T-helper 9 cell (primary cell): ENCODE results near the gene RTN4R.

Experiments used
- DNase-seq: peaks from one replicate; pipeline ENCODE4 v3.0.0-alpha.2; 2020

The RTN4R gene

DNA sequence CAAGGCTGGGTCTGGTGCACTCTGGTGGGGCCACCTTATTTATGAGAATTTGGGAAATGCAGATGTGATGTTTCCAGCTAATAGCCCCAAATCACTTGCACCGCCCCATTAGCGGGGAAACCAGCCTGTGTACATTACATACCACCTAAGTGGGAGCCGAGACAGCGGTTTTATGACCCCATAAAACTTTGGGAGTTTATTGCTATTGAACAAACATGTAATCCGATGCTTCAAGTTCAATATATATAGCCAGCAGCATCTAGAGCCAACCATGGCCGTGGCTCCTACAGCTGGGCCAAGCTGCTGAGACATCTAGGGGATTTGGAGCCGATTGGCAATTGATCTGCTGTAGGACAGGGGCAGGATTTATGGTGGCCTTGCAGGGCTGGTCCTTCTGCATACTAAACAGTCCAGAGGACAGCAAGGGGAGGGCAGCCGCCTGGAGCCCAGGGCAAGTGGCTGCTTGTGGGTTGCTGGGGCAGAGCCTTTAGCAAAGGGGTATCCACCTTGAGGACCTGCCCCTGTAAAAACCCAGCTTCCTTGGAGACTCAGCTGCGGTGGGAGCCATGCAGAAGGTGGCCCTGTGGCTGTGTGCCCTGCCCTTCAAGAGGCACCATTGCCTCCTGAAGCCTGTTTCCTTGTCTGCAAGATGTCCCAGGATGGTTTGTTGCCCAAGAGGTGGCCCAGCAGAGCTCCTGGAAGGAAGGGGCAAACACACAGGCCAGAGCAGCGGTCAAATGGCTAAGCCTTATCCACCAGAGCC, 69.4 kb downstream of the RTN4R start:
- DNase-seq: no peak

DNA sequence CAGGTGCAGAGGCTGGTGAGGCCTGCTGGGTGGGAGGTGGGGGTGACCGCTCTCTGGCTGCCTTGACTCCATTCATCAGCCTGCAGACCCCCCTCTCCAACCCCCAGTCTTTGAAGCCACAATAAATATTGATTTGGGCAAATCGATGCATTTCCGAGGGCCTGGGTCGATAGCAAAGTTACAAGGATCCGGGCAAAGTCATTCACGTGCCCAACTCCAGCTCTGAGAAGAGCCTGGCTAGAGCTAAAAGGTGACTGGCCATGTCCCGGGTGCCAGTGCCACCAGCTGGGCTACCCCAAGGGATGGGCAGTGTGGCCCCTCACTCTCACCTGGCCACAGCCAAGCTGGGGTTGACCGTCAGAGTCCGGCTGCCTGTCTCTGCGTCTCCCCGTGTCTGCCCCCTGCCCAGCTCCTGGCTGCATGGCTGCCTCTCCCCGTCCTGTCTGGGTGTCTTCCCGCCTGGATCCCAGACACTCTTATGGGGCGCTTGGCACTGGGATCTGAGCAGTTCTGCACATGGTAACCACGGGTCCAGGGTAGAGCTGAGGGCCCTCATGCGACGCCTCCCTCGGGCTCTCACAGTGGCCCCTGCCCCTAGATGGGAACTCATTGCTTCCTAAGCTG, 70.6 kb downstream of the RTN4R start:
- no peak for DNase-seq

DNA sequence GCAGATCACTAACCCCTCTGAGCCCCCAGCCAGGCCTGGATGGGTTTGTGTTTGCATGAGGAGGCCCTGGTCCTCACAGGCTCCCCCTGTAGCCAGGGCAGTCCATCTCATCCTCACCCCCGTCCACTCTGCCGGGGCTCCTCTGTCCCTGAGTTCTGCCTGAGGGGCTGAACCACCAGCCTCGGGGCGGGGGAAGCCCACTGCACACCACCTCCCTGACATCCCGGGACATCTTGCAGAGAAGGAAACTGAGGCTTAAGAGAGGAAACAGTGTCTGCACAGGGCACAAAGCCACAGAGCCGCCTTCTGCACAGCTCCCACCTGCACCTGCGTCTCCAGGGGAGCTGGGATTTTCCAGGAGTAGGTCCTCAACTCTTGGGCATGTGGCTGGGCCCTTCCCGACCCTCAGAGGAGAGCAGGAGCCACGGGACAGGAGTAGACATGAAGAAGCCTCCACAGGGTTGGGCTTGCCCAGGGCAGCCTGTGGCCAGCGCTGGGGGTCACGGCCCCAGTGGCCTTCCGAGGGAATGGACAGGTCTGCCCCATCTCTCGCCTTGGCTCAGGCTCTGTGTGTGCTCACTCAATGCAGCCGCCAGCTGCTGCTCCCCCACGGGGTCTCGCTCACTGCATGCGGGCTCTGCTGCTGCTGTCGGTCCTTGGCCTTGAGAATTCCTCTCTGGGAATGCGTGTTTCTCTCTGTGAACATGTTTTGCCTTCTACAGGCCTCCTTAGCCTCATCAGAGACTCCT, 71.8 kb downstream of the RTN4R start:
- no peak for DNase-seq

DNA sequence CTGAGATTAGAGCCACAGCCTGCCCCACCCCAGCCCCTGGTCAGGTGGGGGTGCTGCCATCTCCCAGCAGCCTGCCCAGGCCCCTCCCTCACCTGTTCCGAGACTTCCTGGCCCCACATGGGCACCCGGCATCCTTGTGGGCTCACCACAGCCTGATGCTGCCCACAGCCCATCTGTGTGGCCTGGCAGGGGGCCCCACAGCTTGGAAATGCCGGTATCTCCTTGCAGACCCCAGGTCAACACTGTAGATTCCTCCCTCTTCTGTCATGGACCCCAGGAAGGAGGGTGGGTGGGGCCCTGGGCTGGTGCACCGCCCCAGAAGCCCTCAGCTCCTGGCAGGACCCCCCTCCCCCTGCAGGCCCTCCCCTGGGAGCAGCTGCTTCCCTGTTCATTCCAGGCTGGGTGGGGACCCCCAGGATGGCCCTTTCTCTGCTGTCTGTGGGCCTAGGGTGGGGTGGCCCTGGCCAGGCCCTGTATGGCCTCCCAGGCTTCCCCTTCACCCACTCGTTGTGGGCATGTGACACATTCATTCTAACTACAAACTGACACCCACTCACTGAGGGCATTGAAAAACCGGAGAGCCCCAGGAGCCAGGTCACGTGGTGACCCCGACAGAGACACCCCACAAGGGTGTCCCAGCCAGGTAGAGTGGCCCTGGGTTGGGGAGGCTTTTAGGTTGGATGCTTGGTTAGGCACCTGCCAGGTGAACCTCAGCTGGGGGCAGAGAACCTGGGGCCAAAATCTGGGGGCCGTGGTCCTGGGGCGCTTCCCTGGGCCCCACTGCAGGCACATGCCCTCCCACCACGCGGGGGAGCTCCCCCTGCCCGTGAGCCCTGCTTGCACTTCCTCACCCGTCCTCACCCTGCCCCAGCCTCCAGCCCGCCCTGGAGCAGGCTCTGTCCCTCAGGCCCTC, 73.2 kb downstream of the RTN4R start:
- DNase-seq: no peak

DNA sequence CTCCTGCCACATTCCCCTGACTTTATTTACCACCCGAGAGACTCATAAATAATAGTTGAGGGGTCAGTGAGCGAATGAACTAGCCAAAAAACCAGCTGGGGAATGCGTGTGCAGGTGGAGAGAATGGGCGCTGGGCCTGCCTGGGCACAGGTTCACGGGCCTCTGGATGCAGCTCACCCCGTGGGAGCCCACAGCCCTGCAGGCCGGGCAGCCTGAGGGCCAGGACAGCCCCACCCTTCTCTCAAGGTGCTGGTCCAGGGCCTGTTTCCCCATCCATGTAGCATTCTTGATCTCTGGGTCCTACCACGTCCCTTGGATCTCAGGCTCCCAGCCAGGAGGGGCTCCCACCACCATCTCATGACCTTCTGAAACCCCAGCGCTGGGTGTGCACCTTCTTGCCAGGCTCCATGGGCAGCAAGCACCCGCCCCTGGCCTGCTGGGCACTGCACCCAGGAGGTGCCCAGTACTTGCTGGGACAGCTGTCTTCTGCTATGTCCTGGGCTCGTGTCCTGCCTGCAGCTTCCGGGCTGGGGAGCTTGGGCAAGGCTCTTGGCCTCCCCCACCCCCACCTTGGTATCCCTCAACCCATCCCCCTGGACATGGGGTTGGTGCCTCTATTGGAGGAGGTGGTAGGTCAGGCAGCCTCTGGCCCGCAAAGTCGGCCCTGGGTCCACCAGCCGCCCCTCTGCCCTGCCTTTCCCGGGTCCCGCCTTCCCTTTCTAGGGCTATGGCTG, 74.2 kb downstream of the RTN4R start:
- no peak for DNase-seq

DNA sequence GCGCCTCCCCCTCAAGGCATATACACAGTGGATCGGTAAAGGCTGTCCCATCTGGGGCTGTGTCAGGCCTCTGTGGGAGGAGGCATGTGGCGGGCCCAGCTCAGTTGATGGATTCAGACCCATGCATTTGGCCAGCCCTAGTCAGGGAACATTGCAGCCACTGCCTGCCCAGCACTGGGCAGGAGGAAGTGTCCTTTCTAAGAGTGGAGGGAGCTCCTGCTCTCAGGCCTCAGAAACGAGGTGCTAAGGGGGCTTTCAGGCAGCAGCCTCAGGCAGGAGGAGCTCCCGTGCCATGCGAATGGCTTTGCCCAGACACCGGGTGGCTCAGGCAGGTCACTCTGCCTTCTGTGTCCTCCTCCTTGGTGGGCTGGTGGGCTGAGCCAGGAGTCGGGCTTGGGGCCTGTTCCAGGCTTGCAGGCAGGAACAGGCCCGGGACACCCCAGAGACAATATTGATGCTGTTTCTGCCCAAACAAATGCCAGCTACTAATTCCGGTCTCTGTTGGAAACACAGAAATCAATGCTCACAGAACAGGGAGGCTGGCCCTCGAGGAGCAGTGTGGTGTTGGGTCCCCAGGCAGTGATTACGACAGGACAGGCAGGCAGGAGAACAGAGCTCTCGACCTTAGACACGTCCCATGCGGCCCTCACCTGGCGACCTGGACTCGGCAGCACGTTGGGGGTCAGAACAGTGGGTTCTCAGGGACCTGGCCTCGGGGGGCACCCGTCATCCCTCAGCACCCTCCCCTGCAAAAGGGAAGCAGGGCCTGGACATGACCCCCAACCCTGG, 75.0 kb downstream of the RTN4R start:
- DNase-seq: no peak

DNA sequence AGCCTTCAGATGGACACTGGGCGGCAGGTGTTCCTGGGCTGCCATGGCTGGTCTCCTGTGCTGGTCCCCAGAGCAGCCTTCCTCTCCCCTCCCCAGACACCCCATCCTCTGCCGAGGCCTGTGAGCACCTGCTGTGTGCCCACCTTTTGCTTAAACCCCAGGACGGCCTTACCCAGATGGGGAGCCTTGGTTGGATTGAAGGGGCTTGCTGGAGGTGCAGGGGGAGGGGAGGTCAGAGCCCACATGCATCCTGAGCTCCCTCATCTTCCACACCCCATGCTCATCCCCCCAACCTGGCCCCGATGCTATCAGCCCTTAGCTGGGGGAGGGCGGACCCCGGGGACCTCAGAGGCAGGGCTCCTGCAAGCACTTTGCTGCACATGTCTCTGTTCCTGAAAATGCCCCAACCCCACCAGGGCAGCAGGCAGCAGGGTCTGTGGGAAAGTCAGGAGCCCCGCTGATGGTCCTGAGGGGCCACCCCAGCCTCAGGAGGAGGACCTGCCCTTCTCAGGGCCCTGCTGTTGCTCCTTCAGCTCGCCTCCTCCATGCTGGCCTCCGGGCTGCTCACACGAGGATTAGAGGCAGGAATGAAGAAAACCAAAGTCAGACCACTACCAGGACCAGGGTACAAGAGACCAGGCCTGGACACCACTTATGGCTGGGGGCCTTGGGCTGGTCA, 75.7 kb downstream of the RTN4R start:
- DNase-seq: no peak

DNA sequence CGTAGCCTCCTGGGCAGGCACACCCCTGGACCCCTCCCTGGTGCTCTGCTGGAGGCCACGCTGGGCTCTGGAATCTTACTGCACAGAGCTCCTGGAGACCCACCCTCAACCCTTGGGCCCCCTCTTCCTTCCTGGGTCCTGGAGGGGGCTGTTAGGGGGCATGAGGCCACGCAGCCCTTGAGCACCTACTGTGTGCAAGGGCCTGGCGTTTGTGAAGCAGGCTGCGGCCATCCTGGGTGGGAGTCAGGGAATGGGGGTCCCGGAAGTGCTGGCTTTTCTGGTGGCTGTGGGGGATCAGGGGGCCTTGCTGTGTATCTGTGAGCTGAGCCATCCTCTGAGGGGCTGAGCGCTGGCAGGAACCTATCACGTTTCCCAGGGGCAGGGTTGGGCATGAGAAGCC, 76.3 kb downstream of the RTN4R start:
- no peak for DNase-seq
